Tibial artery (tissue), 4 donors: Measurements from ENCODE around the gene FANCC.

Experiments
- DNase-seq, 2 donors: peaks; one replicate each; pipeline ENCODE4 v3.0.0-alpha.2; 2019
- H3K27ac ChIP-seq, 2 donors: fragments of 200-600 bp; sonication (generic) in 1 of 2; 1 replicate in 1 of 2; 2 replicates in 1 of 2; pipeline ENCODE4 v1.5.1; 2018 to 2019; ENCODE audit warnings: mild to moderate bottlenecking in 1 of 2
- H3K27me3 ChIP-seq, 2 donors: fragments of 200-600 bp; sonication (generic) in 1 of 2; one replicate each; pipeline versions ENCODE4 v1.5.1 to v1.6.0; 2016 to 2019
- H3K36me3 ChIP-seq, 3 donors: fragments of 200-600 bp; sonication (generic) in 2 of 3; one replicate each; pipeline ENCODE4 v1.5.1; 2016 to 2019; ENCODE audit warnings: mild to moderate bottlenecking in 2 of 3
- H3K4me1 ChIP-seq, 4 donors: fragments of 200-600 bp; sonication (generic) in 2 of 4; 1 replicate in 3 of 4; 2 replicates in 1 of 4; pipeline ENCODE4 v1.5.1; 2016 to 2019
- H3K4me3 ChIP-seq, 2 donors: fragments of 200-600 bp; sonication (generic) in 1 of 2; 1 replicate in 1 of 2; 2 replicates in 1 of 2; pipeline ENCODE4 v1.5.1; 2018 to 2019; ENCODE audit warnings: mild to moderate bottlenecking in 2 of 2
- H3K9me3 ChIP-seq, 3 donors: fragments of 200-600 bp; sonication (generic) in 1 of 3; one replicate each; pipeline ENCODE4 v1.5.1; 2016 to 2019
- intact Hi-C: fragments of 100-400 bp; cut with DNase I; formaldehyde crosslinking; loops from one replicate; pipeline ENCODE4 v1.15.0; 2023; ENCODE audit warnings: low total_unique reads
- TF ChIP-seq, protein P1 (sequence below), 2 experiments: fragments of 200-600 bp in 1 of 2; fragments of 450-650 bp in 1 of 2; IDR thresholded peaks; one replicate each; pipeline ENCODE4 v1.5.1; 2017 to 2019; ENCODE audit warnings: antibody characterized with exemption in 2 of 2, mild to moderate bottlenecking in 1 of 2, moderate library complexity in 1 of 2

Gene FANCC

DNA sequence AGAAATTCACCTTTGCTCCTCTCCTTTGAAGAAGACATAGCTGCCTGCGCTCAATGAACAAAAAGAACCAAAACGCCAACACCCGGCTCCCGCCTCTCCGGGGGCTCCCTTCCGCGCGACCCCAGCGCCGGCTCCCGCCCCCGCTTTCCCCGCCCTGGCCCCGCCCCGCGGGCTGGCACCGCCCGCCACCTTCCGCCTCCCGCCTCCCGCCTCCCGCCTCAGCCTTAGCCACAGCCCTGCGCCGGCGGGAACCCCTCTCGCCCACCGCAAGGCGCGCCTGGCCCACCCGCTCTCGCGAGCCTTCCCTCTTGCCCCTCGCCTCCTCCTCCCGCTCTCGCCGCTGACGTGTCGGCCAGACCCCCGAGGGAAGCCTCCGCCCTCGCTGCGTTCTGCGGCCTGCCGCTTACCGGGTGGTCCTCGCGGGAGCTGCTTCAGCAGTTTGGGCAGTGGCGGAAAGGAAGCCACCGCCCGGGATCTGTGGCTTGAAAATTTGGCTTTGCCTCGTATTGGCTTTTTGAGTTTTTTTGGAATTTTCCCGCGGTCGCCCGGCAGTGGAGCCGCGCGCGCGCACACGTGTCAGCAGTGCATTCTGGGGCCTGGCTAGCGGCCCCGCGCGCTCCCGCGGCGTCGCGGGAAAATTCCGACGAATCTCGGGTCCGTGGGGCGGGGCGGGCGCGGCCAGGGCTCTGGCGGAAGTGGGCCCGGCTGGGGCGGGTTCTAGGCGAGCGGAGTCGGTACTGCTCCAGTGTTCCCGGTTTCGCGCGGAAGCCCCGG lies at the start of gene FANCC:
Gene FANCC, minus strand, starts transcription at position 591 of the 774 bp plus-strand sequence. CDS start 68,418 bp downstream, outside the sequence.
- Histone ChIP-seq H3K9me3 (no peaks in the 10 kb centered on the region), H3K4me1 (peaks cover 0 to 12% (median 4%) of the 10 kb centered on the region in 4 donors), H3K36me3 (no peaks in the 10 kb centered on the region), H3K4me3 (peak within 1 kb of the TSS; percentile 78 to 79), H3K27me3 (no peaks in the 10 kb centered on the region), H3K27ac (peak within 1 kb of the TSS; percentile 77 to 81)
- intact Hi-C loops = loop anchor here (10.0 kb wide), 1 partner anchor 197 kb away; the partner anchor contains the start of gene PTCH1
- TF ChIP-seq, protein P1, sequence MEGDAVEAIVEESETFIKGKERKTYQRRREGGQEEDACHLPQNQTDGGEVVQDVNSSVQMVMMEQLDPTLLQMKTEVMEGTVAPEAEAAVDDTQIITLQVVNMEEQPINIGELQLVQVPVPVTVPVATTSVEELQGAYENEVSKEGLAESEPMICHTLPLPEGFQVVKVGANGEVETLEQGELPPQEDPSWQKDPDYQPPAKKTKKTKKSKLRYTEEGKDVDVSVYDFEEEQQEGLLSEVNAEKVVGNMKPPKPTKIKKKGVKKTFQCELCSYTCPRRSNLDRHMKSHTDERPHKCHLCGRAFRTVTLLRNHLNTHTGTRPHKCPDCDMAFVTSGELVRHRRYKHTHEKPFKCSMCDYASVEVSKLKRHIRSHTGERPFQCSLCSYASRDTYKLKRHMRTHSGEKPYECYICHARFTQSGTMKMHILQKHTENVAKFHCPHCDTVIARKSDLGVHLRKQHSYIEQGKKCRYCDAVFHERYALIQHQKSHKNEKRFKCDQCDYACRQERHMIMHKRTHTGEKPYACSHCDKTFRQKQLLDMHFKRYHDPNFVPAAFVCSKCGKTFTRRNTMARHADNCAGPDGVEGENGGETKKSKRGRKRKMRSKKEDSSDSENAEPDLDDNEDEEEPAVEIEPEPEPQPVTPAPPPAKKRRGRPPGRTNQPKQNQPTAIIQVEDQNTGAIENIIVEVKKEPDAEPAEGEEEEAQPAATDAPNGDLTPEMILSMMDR (IDR thresholded peaks at IDR 0.05) = no peak
- peak; percentile 90 to 94 for DNase-seq

DNA sequence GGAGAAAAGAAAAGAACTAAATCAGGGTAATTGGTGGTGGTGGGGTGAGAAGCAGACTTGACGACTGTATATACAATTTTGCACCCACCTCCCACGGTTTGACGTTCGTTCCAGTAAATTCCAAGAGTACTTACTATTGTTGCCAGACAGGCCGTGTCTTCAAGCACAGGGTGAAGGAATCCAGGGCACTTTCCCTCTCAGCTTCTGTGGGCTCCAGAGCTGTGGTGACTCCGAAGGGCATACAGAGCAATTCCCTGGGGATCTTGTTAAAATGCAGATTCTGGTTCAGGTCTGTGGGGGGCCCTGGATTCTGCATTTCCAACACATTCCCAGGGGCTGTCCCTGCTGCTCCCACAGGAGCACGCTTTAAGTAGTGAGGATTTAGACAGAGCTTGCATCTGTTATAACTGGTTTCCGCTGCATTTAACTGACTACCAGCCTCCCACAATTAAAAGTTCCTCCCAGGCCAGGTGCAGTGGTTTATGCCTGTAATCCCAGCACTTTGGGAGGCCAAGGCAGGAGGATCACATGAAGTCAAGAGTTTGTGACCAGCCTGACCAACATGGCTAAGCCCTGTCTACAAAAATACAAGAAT lies 49.3 kb upstream of the FANCC start:
- DNase-seq = no peak
- Histone ChIP-seq H3K36me3 (no peaks in the 10 kb centered on the region), H3K9me3 (no peaks in the 10 kb centered on the region), H3K4me3 (no peak overlapping the region), H3K27ac (no peak overlapping the region), H3K4me1 (no peaks in the 10 kb centered on the region), H3K27me3 (peaks cover 0 to 14% of the 10 kb centered on the region in 2 donors)
- TF ChIP-seq, protein P1 (IDR thresholded peaks at IDR 0.05) = no peak
- intact Hi-C loops = no loop called here

GRCh38 chr9:95365766-95366165 lies 48.3 kb upstream of the FANCC start:
- Histone ChIP-seq H3K27me3 (peaks cover 0 to 13% of the 10 kb centered on the region in 2 donors), H3K4me1 (no peaks in the 10 kb centered on the region), H3K36me3 (no peaks in the 10 kb centered on the region), H3K4me3 (no peak overlapping the region), H3K27ac (no peak overlapping the region), H3K9me3 (no peaks in the 10 kb centered on the region)
- TF ChIP-seq, protein P1 (IDR thresholded peaks at IDR 0.05) = no peak
- no peak for DNase-seq
- intact Hi-C loops = no loop called here

- TF ChIP-seq, protein P1 (IDR thresholded peaks at IDR 0.05) = no peak
- Histone ChIP-seq H3K36me3 (no peaks in the 10 kb centered on the region), H3K4me3 (no peak overlapping the region), H3K27me3 (peaks cover 0 to 16% of the 10 kb centered on the region in 2 donors), H3K9me3 (no peaks in the 10 kb centered on the region), H3K4me1 (no peaks in the 10 kb centered on the region), H3K27ac (no peak overlapping the region)
- intact Hi-C loops = no loop called here
- no peak for DNase-seq
Observed at GRCh38 chr9:95363051-95363841, 45.7 kb upstream of the FANCC start.

- Histone ChIP-seq H3K4me3 (no peak overlapping the region), H3K9me3 (no peaks in the 10 kb centered on the region), H3K36me3 (no peaks in the 10 kb centered on the region), H3K4me1 (no peaks in the 10 kb centered on the region), H3K27me3 (peaks cover 0 to 17% of the 10 kb centered on the region in 2 donors), H3K27ac (no peak overlapping the region)
- TF ChIP-seq, protein P1 (IDR thresholded peaks at IDR 0.05) = no peak
- intact Hi-C loops = no loop called here
- DNase-seq = no peak
Observed at GRCh38 chr9:95360866-95361265, 43.4 kb upstream of the FANCC start.
